Transverse colon (tissue), 4 donors: ENCODE measurements around the gene ANKRD11.

Experiments used
- EP300 ChIP-seq: sonication (generic); formaldehyde crosslinking; IDR thresholded peaks from one replicate; pipeline ENCODE4 v1.6.1; 2017; ENCODE audit warnings: antibody characterized with exemption, low read depth
- POLR2A ChIP-seq: fragments of 450-650 bp; IDR thresholded peaks from one replicate; pipeline ENCODE4 v1.6.1; 2016; ENCODE audit warnings: antibody characterized with exemption, mild to moderate bottlenecking, moderate library complexity
- POLR2AphosphoS5 ChIP-seq, 3 donors: sonication (generic); formaldehyde crosslinking; IDR thresholded peaks; one replicate each; pipeline ENCODE4 v1.6.1; 2016; ENCODE audit warnings: antibody characterized with exemption in 3 of 3
- TF ChIP-seq, protein P1 (sequence below), 5 experiments: fragments of 200-600 bp in 3 of 5; fragments of 450-650 bp in 2 of 5; sonication (generic) in 3 of 5; IDR thresholded peaks; 1 replicate in 2 of 5; 2 replicates in 3 of 5; pipeline ENCODE4 v1.5.1; 2016 to 2017; ENCODE audit warnings: antibody characterized with exemption in 5 of 5, inconsistent platforms in 3 of 5, mild to moderate bottlenecking in 2 of 5, moderate library complexity in 1 of 5

DNA sequence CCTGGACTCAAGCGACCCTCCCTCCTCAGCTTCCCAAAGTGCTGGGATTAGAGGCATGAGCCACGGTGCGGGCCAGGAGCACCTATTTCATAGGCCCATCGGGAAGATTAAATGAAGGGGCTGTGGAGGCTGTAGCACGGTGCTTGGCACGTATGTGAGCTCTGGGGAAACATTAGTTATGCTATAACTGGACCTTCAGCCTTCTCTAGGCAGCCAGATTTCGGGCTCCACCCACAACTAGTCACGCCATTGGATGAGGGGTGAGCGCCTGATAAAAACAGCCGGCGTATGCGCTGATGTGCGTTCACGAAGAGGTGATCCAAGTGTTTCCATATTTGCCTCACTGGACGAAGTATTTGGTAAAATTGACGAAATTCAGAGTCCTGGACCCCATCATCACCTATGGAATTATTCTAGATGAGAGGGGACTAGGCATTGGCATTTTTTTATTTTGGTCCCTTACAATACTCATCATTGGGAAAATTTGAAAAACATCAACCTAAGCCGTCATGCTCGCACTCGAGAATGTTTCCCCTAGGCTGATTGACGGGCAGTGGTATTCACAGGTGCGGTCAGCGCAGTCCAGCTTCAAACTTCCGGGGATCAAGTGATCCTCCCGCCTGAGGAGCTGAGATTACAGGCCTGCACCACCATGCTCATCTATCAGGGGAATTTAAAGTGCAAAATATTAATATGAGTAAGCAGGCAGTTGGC is 1.8 kb upstream of the ANKRD11 start:
- TF ChIP-seq, protein P1, sequence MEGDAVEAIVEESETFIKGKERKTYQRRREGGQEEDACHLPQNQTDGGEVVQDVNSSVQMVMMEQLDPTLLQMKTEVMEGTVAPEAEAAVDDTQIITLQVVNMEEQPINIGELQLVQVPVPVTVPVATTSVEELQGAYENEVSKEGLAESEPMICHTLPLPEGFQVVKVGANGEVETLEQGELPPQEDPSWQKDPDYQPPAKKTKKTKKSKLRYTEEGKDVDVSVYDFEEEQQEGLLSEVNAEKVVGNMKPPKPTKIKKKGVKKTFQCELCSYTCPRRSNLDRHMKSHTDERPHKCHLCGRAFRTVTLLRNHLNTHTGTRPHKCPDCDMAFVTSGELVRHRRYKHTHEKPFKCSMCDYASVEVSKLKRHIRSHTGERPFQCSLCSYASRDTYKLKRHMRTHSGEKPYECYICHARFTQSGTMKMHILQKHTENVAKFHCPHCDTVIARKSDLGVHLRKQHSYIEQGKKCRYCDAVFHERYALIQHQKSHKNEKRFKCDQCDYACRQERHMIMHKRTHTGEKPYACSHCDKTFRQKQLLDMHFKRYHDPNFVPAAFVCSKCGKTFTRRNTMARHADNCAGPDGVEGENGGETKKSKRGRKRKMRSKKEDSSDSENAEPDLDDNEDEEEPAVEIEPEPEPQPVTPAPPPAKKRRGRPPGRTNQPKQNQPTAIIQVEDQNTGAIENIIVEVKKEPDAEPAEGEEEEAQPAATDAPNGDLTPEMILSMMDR (IDR thresholded peaks at IDR 0.05), result no peak
- TF ChIP-seq POLR2A (no peak), POLR2AphosphoS5 (IDR thresholded peaks at IDR 0.05) (no peak), EP300 (no peak)
